ENCODE data around the gene RPH3AL.

Gene RPH3AL

GRCh38 chr17:333626-334396 is 18.8 kb downstream of the RPH3AL start:
- Histone ChIP-seq H3K27ac (ENCODE audit: extremely low read depth, low read depth, low read length) (no peak overlapping the region), H3K4me3 (ENCODE audit: low read depth, low read length) (no peak overlapping the region), H3K9me3 (ENCODE audit: control insufficient read depth, insufficient read depth, low read depth, low read length) (no peaks in the 10 kb centered on the region), H3K36me3 (ENCODE audit: control insufficient read depth in 2 of 2, insufficient read depth in 1 of 2, low read length in 2 of 2) (no peaks in the 10 kb centered on the region), H3K4me1 (ENCODE audit: control insufficient read depth, insufficient read depth, low read length) (peaks cover 9% of the 10 kb centered on the region)
- ChIA-PET CTCF (interaction anchor here (0.6 kb wide), 1 partner anchor 10 kb away, joined by 3 read pairs; no protein-coding TSS in a partner anchor), POLR2A (interaction anchor here (0.6 to 1.0 kb wide), 2 partner anchors 79 to 234 kb away, joined by 3 to 5 read pairs; no protein-coding TSS in a partner anchor)
- TF ChIP-seq ZNF777 (tag by site-specific recombination; IDR thresholded peaks at IDR 0.05; ENCODE audit: borderline replicate concordance) = no peak

GRCh38 chr17:332558-333322 is 19.9 kb downstream of the RPH3AL start:
- H3K9me3 ChIP-seq (ENCODE audit: control insufficient read depth, insufficient read depth, low read depth, low read length) = no peaks in the 10 kb centered on the region
- TF ChIP-seq ZIC2 (tag by site-specific recombination; IDR thresholded peaks at IDR 0.05) (peak; percentile 90), ZNF501 (tag by site-specific recombination; IDR thresholded peaks at IDR 0.05) (no peak)
- H3K27ac ChIP-seq (ENCODE audit: extremely low read depth, low read depth, low read length) = no peak overlapping the region
- ChIA-PET POLR2A (no interaction called here), CTCF (no interaction called here)
- H3K4me1 ChIP-seq (ENCODE audit: control insufficient read depth, insufficient read depth, low read length) = peaks cover 9% of the 10 kb centered on the region
- no peak overlapping the region for H3K4me3 ChIP-seq (ENCODE audit: low read depth, low read length)
- no peaks in the 10 kb centered on the region for H3K36me3 ChIP-seq (ENCODE audit: control insufficient read depth in 2 of 2, insufficient read depth in 1 of 2, low read length in 2 of 2)

- Histone ChIP-seq H3K36me3 (ENCODE audit: control insufficient read depth in 2 of 2, insufficient read depth in 1 of 2, low read length in 2 of 2) (no peaks in the 10 kb centered on the region), H3K27ac (ENCODE audit: extremely low read depth, low read depth, low read length) (no peak overlapping the region), H3K4me1 (ENCODE audit: control insufficient read depth, insufficient read depth, low read length) (peaks cover 9% of the 10 kb centered on the region), H3K9me3 (ENCODE audit: control insufficient read depth, insufficient read depth, low read depth, low read length) (no peaks in the 10 kb centered on the region), H3K4me3 (ENCODE audit: low read depth, low read length) (no peak overlapping the region)
- POLR2A ChIA-PET = no interaction called here
- CTCF ChIA-PET = no interaction called here
- TF ChIP-seq ZNF610 (tag by site-specific recombination; IDR thresholded peaks at IDR 0.05; ENCODE audit: borderline replicate concordance) (no peak), ZBTB48 (tag by site-specific recombination; IDR thresholded peaks at IDR 0.05) (no peak), ZNF791 (tag by site-specific recombination; IDR thresholded peaks at IDR 0.05) (no peak), ZNF266 (tag by site-specific recombination; IDR thresholded peaks at IDR 0.05; ENCODE audit: low read depth) (no peak), ZNF335 (tag by site-specific recombination; conservative IDR thresholded peaks at IDR 0.05) (no peak), ZNF830 (tag by site-specific recombination; IDR thresholded peaks at IDR 0.05; ENCODE audit: low read depth) (no peak), ZNF426 (tag by site-specific recombination; IDR thresholded peaks at IDR 0.05) (no peak), ZNF350 (tag by site-specific recombination; IDR thresholded peaks at IDR 0.05) (no peak), FEZF1 (tag by site-specific recombination; IDR thresholded peaks at IDR 0.05) (no peak), ZNF843 (tag by site-specific recombination; IDR thresholded peaks at IDR 0.05) (no peak), ZNF23 (tag by site-specific recombination; IDR thresholded peaks at IDR 0.05; ENCODE audit: borderline replicate concordance) (no peak), ZNF146 (tag by site-specific recombination; IDR thresholded peaks at IDR 0.05) (no peak), ZNF362 (tag by site-specific recombination; IDR thresholded peaks at IDR 0.05) (no peak), KLF8 (tag by site-specific recombination; IDR thresholded peaks at IDR 0.05) (no peak), EGR2 (tag by site-specific recombination; IDR thresholded peaks at IDR 0.05; ENCODE audit: low read depth) (no peak)
Observed at GRCh38 chr17:332023-332422, 20.6 kb downstream of the RPH3AL start.
